ENCODE results near the gene TBKBP1. TPM values are rescaled to one million over a fixed set of nuclear protein-coding genes. Genes with fewer than 3 reads are reported as not detected.

Gene TBKBP1
- total RNA-seq, 4 donors from 2014 or later = 1.8 to 6.4 (median 4.4) TPM

DNA sequence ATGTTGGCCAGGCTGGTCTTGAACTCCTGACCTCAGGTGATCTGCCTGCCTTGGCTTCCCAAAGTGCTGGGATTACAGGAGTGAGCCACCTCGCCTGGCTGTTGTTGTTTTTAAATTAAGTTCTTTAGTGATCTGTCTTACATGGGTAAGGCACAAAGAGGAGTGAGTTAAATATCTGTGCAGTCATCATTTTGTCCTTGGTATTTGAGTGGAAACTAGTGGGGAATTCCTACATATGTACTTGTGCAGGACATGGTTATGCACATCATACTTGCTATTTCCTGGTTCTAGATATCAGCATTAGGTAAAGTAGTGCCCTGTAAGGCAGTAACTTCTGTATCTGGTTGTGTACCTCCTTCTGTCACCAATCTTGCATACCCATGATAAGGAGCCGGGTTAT, 40.5 kb upstream of the TBKBP1 start:
- Histone ChIP-seq H3K4me3 (no peak overlapping the region), H3K9me3 (no peaks in the 10 kb centered on the region), H3K4me1 (peaks cover 20 to 44% (median 25%) of the 10 kb centered on the region in 4 donors), H3K36me3 (peaks cover 0 to 57% (median 30%) of the 10 kb centered on the region in 4 donors), H3K27ac (no peak overlapping the region), H3K27me3 (no peaks in the 10 kb centered on the region)
- WGBS, 2 donors (ENCODE audit: low coverage in 1 of 2) = 88 to 100% methylated on average over 1 to 2 of the region's 2 CpGs
- intact Hi-C loops (cut with DNase I; ENCODE audit: low total_unique reads) = no loop called here
- no peak for DNase-seq
- no peak for TF ChIP-seq POLR2A (IDR thresholded peaks at IDR 0.05)
- no peak for TF ChIP-seq POLR2AphosphoS5 (IDR thresholded peaks at IDR 0.05)
- in situ Hi-C loops (cut with MboI; ENCODE audit: low pct_ligation_motif_present in 1 of 4, low pct_unique_long_range_greater_than_20kb in 1 of 4, low sequenced_read_pairs in 3 of 4) = no loop called here

DNA sequence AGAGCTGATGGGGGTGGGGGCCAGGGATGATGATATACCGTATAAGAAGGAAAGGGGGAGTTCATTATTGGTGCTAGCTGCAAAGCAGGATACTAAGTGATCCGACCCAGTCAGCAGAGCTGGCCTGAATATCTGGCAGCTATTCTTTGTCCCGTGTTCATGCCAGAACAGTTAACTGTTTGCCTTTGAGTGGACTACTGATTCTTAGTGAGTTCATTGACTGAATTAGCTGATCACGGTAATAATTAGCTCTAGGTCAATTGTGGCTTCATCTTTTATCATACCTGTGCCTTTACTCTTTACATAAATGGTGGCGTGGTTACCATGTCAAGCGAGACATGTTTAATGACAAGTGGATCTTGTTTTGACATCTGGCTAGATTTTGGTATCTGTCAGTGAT, 39.0 kb upstream of the TBKBP1 start:
- H3K27ac ChIP-seq = no peak overlapping the region
- in situ Hi-C loops (cut with MboI; ENCODE audit: low pct_ligation_motif_present in 1 of 4, low pct_unique_long_range_greater_than_20kb in 1 of 4, low sequenced_read_pairs in 3 of 4) = no loop called here
- TF ChIP-seq POLR2A (IDR thresholded peaks at IDR 0.05) (no peak), EP300 (IDR thresholded peaks at IDR 0.05; ENCODE audit: low read depth) (no peak), POLR2AphosphoS5 (IDR thresholded peaks at IDR 0.05) (no peak)
- TF ChIP-seq, protein P1, sequence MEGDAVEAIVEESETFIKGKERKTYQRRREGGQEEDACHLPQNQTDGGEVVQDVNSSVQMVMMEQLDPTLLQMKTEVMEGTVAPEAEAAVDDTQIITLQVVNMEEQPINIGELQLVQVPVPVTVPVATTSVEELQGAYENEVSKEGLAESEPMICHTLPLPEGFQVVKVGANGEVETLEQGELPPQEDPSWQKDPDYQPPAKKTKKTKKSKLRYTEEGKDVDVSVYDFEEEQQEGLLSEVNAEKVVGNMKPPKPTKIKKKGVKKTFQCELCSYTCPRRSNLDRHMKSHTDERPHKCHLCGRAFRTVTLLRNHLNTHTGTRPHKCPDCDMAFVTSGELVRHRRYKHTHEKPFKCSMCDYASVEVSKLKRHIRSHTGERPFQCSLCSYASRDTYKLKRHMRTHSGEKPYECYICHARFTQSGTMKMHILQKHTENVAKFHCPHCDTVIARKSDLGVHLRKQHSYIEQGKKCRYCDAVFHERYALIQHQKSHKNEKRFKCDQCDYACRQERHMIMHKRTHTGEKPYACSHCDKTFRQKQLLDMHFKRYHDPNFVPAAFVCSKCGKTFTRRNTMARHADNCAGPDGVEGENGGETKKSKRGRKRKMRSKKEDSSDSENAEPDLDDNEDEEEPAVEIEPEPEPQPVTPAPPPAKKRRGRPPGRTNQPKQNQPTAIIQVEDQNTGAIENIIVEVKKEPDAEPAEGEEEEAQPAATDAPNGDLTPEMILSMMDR (IDR thresholded peaks at IDR 0.05) = no peak

DNA sequence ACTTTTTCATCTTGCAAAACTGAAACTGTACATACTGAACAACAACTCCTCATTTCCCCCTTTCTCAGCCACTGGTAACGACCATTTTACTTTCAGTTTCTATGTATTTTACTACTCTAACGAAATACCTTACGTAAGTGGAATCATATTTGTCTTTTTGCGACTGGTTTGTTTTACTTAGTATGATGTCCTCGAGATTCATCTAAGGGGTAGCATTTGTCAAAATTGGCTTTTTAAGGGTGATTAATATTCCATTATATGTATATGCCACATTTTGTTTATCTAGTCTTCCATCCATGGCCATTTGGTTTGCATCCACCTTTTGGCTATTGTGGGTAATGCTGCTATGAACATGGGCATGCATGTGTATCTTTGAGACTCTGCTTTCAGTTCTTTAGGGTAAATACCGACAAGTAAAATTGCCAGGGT, 33.9 kb upstream of the TBKBP1 start:
- Histone ChIP-seq H3K27ac (peak overlapping the region; percentile 55 to 69 (median 61)), H3K4me1 (peaks cover 2 to 23% (median 8%) of the 10 kb centered on the region in 4 donors), H3K4me3 (peak overlapping the region in 1 of 4 donors; percentile 13), H3K36me3 (peaks cover 0 to 78% (median 37%) of the 10 kb centered on the region in 4 donors), H3K9me3 (no peaks in the 10 kb centered on the region), H3K27me3 (no peaks in the 10 kb centered on the region)
- TF ChIP-seq, protein P1 (IDR thresholded peaks at IDR 0.05) = peak in 2 of 5 experiments; percentile 34 to 37
- TF ChIP-seq POLR2A (IDR thresholded peaks at IDR 0.05) (no peak), POLR2AphosphoS5 (IDR thresholded peaks at IDR 0.05) (peak in 1 of 3 donors; percentile 10)
- 3 to 18% methylated on average over 5 to 6 of the region's 6 CpGs for WGBS, 2 donors (ENCODE audit: low coverage in 1 of 2)
- intact Hi-C loops (cut with DNase I; ENCODE audit: low total_unique reads) (no loop called here), in situ Hi-C loops (cut with MboI; ENCODE audit: low pct_ligation_motif_present in 1 of 4, low pct_unique_long_range_greater_than_20kb in 1 of 4, low sequenced_read_pairs in 3 of 4) (no loop called here)
- no peak for DNase-seq

More for the DNA sequence above, 39.0 kb upstream of the TBKBP1 start:
- no peak for DNase-seq
- Histone ChIP-seq H3K27me3 (no peaks in the 10 kb centered on the region), H3K4me3 (no peak overlapping the region), H3K36me3 (peaks cover 0 to 70% (median 35%) of the 10 kb centered on the region in 4 donors), H3K9me3 (no peaks in the 10 kb centered on the region), H3K4me1 (peaks cover 15 to 50% (median 27%) of the 10 kb centered on the region in 4 donors)
- WGBS, 2 donors (ENCODE audit: low coverage in 1 of 2) = 42 to 60% methylated on average over 6 of the region's 6 CpGs
- intact Hi-C loops (cut with DNase I; ENCODE audit: low total_unique reads) = no loop called here

DNA sequence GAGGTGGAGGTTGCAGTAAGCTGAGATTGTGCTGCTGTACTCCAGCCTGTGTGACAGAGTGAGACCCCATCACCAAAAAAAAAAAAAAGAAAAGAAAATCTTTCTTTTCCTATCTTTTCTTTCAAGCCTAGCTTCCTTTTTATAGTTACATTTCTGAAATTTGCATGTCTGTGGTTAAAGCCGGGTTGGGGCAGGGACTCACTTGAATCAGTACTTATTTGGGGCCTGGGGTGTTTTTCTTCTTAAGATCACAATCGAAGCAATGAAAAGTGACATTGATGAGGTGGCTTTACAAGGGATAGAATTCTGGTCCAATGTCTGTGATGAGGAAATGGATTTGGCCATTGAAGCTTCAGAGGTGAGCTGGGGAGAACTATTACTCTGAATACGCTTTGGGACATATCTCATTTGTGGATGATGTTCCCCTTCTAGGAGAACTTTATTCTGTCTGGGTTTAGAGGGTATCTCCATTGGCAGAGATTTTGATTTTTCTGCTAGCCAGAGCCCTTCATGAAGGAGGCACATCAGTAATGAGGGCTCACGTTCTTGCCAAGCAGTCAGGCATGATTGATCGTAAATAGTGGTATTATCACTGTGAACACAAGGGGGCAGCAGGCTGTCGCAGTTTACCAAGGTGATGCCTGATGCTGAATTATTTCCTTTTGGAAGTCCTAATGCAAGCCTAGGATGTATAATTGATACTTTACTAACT, 29.9 kb upstream of the TBKBP1 start:
- peak; percentile 60 for DNase-seq
- in situ Hi-C loops (cut with MboI; ENCODE audit: low pct_ligation_motif_present in 1 of 4, low pct_unique_long_range_greater_than_20kb in 1 of 4, low sequenced_read_pairs in 3 of 4) = no loop called here
- Histone ChIP-seq H3K27me3 (no peaks in the 10 kb centered on the region), H3K4me3 (no peak overlapping the region), H3K4me1 (peaks cover 0 to 20% (median 8%) of the 10 kb centered on the region in 4 donors), H3K27ac (peak overlapping the region in 1 of 4 donors; percentile 3), H3K36me3 (peaks cover 0 to 79% (median 37%) of the 10 kb centered on the region in 4 donors), H3K9me3 (no peaks in the 10 kb centered on the region)
- intact Hi-C loops (cut with DNase I; ENCODE audit: low total_unique reads) = no loop called here
- 37 to 41% methylated on average over 4 to 6 of the region's 6 CpGs for WGBS, 2 donors (ENCODE audit: low coverage in 1 of 2)
- TF ChIP-seq EP300 (IDR thresholded peaks at IDR 0.05; ENCODE audit: low read depth) (no peak), POLR2A (IDR thresholded peaks at IDR 0.05) (no peak)
- TF ChIP-seq, protein P1 (IDR thresholded peaks at IDR 0.05) = peak; percentile 64 to 71 (median 68)

Data from transverse colon (tissue), 4 donors.